Activated B cell treated with CpG ODN at 0.5 μM for 24 hours (primary cell): ENCODE data around the gene FGD1. TPM values are rescaled to one million over a fixed set of nuclear protein-coding genes. Genes with fewer than 3 reads are reported as not detected.

Experiments used
- ATAC-seq: fragments of 200-7000 bp; cut with Tn5 transposase; one replicate; pipeline ENCODE4 v1.10.0; 2021; ENCODE audit warnings: low read depth, mild to moderate bottlenecking, moderate library complexity
- CTCF ChIA-PET: fragments of 350-600 bp; sonication (Branson Sonifier 250); formaldehyde crosslinking; loops from one replicate; lab custom pipeline; 2021; ENCODE audit warnings: antibody characterized with exemption; lab: Charles Lee
- POLR2A ChIA-PET: fragments of 350-600 bp; sonication (Branson Sonifier 250); formaldehyde crosslinking; loops from one replicate; lab custom pipeline; 2021; ENCODE audit warnings: antibody characterized with exemption; lab: Charles Lee
- DNase-seq: peaks from one replicate; pipeline ENCODE4 v3.0.0; 2022
- H3K27ac Mint-ChIP-seq: one replicate; pipeline ENCODE4 v1.8.0; 2020; ENCODE audit warnings: mixed read lengths
- H3K27me3 Mint-ChIP-seq: one replicate; pipeline ENCODE4 v1.8.0; 2021; ENCODE audit warnings: mixed read lengths
- H3K36me3 Mint-ChIP-seq: one replicate; pipeline ENCODE4 v1.8.0; 2021; ENCODE audit warnings: low read depth, mixed read lengths
- H3K4me1 Mint-ChIP-seq: one replicate; pipeline ENCODE4 v1.8.0; 2021; ENCODE audit warnings: mixed read lengths
- H3K4me3 Mint-ChIP-seq: one replicate; pipeline ENCODE4 v1.8.0; 2020; ENCODE audit warnings: mild to moderate bottlenecking, mixed read lengths
- H3K9me3 Mint-ChIP-seq: one replicate; pipeline ENCODE4 v1.8.0; 2020; ENCODE audit warnings: mixed read lengths
- intact Hi-C: fragments of 100-400 bp; cut with micrococcal nuclease; formaldehyde crosslinking; loops from one replicate; pipeline ENCODE4 v1.15.1; 2024
- total RNA-seq: library from RNA; stranded (reverse); gene quantifications from 2 replicates; pipeline ENCODE4 v1.2.3, GENCODE V29; 2022
- TF ChIP-seq, protein P1 (sequence below): fragments of 200-600 bp; IDR thresholded peaks from one replicate; pipeline ENCODE4 v1.8.0; 2022; ENCODE audit warnings: antibody characterized with exemption, mild to moderate bottlenecking

Gene FGD1
- total RNA-seq, 1 donor from 2014 or later: not detected

DNA sequence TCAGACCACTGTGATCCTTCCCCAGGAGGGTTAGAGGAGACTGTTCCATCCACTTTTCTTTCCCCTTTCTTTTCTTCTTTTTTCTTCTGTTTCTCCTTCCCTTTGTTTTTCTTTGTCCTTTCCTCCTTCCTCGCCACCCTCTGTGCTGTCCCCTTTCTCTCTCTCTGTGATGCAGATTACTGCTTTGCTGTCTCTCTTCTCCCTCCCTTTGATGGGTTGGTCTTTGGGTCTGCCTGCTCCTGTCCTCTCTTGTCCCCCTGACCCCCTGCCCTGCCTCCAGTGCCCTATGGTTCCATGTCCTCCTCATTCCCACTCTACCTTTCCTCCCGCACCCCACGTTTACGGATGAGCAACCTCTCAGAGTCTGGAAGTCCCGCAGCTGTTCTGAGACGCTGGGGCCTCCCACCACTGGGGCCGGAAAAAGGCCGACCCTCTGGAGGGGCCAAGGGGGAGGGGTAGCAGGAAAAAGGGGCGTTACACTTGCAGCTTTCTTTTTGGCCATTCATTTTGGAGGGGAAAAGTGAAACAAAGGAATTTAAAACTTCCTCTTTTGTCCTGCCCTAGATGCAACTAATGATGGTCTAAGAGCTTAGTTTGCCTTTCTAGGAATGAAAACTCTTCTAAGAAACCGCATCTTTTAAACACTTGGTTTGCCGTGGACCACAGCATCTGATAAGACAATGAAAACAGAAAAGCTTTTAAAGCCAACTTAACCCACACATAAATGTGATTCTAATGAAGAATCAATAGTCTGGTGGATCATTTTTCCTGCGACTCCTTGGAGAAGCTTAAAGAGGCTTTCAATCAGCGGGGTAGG, 80.3 kb downstream of the FGD1 start:
- no peak overlapping the region for H3K27ac Mint-ChIP-seq
- no peak overlapping the region for H3K4me3 Mint-ChIP-seq
- H3K36me3 Mint-ChIP-seq: no peaks in the 10 kb centered on the region
- no peak for ATAC-seq
- CTCF ChIA-PET: no interaction called here
- no peak for DNase-seq
- no peaks in the 10 kb centered on the region for H3K4me1 Mint-ChIP-seq
- intact Hi-C loops: no loop called here
- TF ChIP-seq, protein P1, sequence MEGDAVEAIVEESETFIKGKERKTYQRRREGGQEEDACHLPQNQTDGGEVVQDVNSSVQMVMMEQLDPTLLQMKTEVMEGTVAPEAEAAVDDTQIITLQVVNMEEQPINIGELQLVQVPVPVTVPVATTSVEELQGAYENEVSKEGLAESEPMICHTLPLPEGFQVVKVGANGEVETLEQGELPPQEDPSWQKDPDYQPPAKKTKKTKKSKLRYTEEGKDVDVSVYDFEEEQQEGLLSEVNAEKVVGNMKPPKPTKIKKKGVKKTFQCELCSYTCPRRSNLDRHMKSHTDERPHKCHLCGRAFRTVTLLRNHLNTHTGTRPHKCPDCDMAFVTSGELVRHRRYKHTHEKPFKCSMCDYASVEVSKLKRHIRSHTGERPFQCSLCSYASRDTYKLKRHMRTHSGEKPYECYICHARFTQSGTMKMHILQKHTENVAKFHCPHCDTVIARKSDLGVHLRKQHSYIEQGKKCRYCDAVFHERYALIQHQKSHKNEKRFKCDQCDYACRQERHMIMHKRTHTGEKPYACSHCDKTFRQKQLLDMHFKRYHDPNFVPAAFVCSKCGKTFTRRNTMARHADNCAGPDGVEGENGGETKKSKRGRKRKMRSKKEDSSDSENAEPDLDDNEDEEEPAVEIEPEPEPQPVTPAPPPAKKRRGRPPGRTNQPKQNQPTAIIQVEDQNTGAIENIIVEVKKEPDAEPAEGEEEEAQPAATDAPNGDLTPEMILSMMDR: no peak
- H3K9me3 Mint-ChIP-seq: no peaks in the 10 kb centered on the region
- POLR2A ChIA-PET: no interaction called here
- H3K27me3 Mint-ChIP-seq: peaks cover 12% of the 10 kb centered on the region

DNA sequence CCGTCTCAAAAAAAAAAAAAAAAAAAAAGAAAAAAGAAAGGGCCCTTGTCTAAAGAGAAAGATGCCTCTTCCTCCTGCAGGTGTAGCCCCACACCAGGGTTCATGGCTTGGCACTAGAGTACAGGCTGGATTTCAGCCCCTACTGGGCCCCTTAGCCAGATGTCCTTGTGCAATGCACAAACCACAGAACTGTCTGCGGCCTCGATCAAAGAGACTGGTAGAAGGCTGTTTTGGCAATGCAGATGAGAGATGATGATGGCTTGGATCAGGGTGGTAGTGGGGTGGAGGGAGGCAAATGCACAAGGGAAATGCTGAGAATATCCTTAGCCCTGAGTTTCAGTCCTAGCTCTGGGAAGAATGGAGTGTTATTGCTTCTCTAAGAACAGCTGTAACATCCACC, 82.3 kb downstream of the FGD1 start:
- no peak overlapping the region for H3K27ac Mint-ChIP-seq
- CTCF ChIA-PET: no interaction called here
- TF ChIP-seq, protein P1: no peak
- H3K27me3 Mint-ChIP-seq: peaks cover 12% of the 10 kb centered on the region
- no peaks in the 10 kb centered on the region for H3K9me3 Mint-ChIP-seq
- POLR2A ChIA-PET: no interaction called here
- DNase-seq (no peak), ATAC-seq (no peak)
- H3K4me1 Mint-ChIP-seq: peaks cover 2% of the 10 kb centered on the region
- intact Hi-C loops: no loop called here
- no peaks in the 10 kb centered on the region for H3K36me3 Mint-ChIP-seq
- no peak overlapping the region for H3K4me3 Mint-ChIP-seq

DNA sequence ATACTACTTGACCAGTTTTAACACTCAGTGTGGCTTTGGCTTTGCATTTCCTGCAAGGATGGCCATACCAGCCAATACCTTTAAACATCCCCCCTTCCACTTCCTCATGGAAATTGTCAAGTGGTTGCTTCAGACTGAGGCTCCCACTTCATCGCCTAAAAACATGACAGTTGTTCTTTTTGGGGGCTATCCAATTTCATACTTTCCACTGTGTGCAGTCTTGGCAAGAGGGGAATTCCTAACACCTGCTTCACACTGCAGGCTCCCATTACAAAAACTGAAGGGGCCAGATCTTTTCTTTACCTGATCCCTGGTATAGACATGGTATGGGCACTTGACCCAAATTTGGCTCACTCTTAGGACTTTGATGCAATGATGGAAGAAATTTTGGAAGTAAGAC, 84.3 kb downstream of the FGD1 start:
- ChIA-PET CTCF (no interaction called here), POLR2A (no interaction called here)
- Mint-ChIP-seq H3K4me3 (no peak overlapping the region), H3K36me3 (no peaks in the 10 kb centered on the region), H3K27ac (no peak overlapping the region), H3K9me3 (no peaks in the 10 kb centered on the region), H3K27me3 (peaks cover 8% of the 10 kb centered on the region), H3K4me1 (peaks cover 2% of the 10 kb centered on the region)
- intact Hi-C loops: no loop called here
- TF ChIP-seq, protein P1: no peak
- DNase-seq (no peak), ATAC-seq (no peak)

DNA sequence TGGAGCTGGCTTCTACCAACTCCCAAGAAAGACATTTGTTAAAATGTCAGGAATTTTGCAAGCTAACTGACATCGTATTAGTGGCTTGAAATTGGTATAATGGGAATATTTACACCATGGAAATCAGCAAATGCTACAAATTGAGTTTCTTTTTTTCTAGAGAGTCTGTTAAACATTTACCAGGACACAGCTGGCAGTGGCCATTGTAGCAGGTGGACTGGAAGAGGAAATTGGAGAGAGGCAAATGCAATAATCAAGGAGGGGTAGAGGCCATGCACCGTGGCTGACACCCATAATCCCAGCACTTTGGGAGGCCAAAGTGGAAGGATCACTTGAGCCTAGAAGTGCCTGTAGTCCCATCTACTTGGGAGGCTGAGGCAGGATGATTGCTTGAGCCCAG, 88.8 kb downstream of the FGD1 start:
- intact Hi-C loops: no loop called here
- ChIA-PET POLR2A (no interaction called here), CTCF (no interaction called here)
- TF ChIP-seq, protein P1: no peak
- H3K27ac Mint-ChIP-seq: no peak overlapping the region
- peaks cover 2% of the 10 kb centered on the region for H3K4me1 Mint-ChIP-seq
- peaks cover 3% of the 10 kb centered on the region for H3K27me3 Mint-ChIP-seq
- no peak for DNase-seq
- no peak for ATAC-seq
- H3K36me3 Mint-ChIP-seq: no peaks in the 10 kb centered on the region
- H3K4me3 Mint-ChIP-seq: no peak overlapping the region
- no peaks in the 10 kb centered on the region for H3K9me3 Mint-ChIP-seq

DNA sequence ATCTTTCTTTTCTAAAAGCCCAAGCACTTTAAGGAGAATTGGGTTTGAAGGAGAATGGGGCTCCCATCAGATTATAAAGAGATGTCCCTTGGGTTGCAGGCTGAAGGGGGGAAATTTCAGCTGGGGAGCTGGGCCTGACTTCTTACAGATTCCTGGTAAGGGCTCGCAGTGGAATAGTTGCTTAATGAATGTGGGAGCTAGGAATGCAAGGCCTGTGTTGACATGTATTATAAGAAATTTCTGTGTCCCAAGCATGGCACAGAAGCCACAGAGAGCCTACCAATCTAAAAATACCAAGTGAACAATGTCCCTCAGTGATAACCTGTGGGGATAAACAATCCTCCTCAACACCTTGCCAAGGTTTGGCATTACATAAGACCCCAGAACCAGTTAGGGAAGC, 98.9 kb downstream of the FGD1 start:
- CTCF ChIA-PET: no interaction called here
- POLR2A ChIA-PET: no interaction called here
- intact Hi-C loops: no loop called here
- Mint-ChIP-seq H3K36me3 (no peaks in the 10 kb centered on the region), H3K4me3 (no peak overlapping the region), H3K4me1 (no peaks in the 10 kb centered on the region), H3K27me3 (no peaks in the 10 kb centered on the region), H3K27ac (no peak overlapping the region), H3K9me3 (no peaks in the 10 kb centered on the region)
- ATAC-seq (no peak), DNase-seq (no peak)
- TF ChIP-seq, protein P1: no peak

Other genes with a start within 250 kb of the FGD1 start
- 0.40 and 0.46 TPM in 2 replicates for gene WNK3, start 138.2 kb downstream of the FGD1 start, total RNA-seq
- 35.9 and 42.4 TPM in 2 replicates for gene TSR2, start 55.8 kb downstream of the FGD1 start, total RNA-seq
- gene GNL3L, start 34.0 kb upstream of the FGD1 start, total RNA-seq: 67.1 and 70.5 TPM in 2 replicates